WTC11 (cell line): ENCODE data around the gene ZNF658.
"Not testable (repeated sequence)": the region's sequence is repeated elsewhere in the genome, so short reads cannot be mapped to it uniquely, and the experiment has no call there.

Experiments
- CTCF ChIP-seq: fragments of 200-600 bp; IDR thresholded peaks from 2 replicates; pipeline ENCODE4 v1.8.0; 2022; ENCODE audit warnings: antibody characterized with exemption
- E2F1 ChIP-seq: sonication (generic); formaldehyde crosslinking; IDR thresholded peaks from 2 replicates; pipeline ENCODE4 v1.8.0; 2022; ENCODE audit warnings: mild to moderate bottlenecking, missing genetic modification reagents
- ESRRA ChIP-seq: sonication (generic); formaldehyde crosslinking; IDR thresholded peaks from 2 replicates; pipeline ENCODE4 v1.8.1; 2022; ENCODE audit warnings: mild to moderate bottlenecking, missing genetic modification reagents, borderline replicate concordance
- GRHL2 ChIP-seq: fragments of 250-450 bp; sonication (Bioruptor Pico); IDR thresholded peaks from 2 replicates; pipeline ENCODE4 v1.8.0; 2022; ENCODE audit warnings: mild to moderate bottlenecking, moderate library complexity; ENCODE audit not compliant: insufficient replicate concordance, severe bottlenecking
- RELA ChIP-seq: sonication (generic); formaldehyde crosslinking; IDR thresholded peaks from 2 replicates; pipeline ENCODE4 v1.8.1; 2022; ENCODE audit warnings: missing genetic modification reagents, mild to moderate bottlenecking, borderline replicate concordance
- TF ChIP-seq, protein P1 (sequence below): sonication (generic); formaldehyde crosslinking; IDR thresholded peaks from 2 replicates; pipeline ENCODE4 v1.8.1; 2023; ENCODE audit warnings: mild to moderate bottlenecking, missing genetic modification reagents, moderate library complexity

DNA sequence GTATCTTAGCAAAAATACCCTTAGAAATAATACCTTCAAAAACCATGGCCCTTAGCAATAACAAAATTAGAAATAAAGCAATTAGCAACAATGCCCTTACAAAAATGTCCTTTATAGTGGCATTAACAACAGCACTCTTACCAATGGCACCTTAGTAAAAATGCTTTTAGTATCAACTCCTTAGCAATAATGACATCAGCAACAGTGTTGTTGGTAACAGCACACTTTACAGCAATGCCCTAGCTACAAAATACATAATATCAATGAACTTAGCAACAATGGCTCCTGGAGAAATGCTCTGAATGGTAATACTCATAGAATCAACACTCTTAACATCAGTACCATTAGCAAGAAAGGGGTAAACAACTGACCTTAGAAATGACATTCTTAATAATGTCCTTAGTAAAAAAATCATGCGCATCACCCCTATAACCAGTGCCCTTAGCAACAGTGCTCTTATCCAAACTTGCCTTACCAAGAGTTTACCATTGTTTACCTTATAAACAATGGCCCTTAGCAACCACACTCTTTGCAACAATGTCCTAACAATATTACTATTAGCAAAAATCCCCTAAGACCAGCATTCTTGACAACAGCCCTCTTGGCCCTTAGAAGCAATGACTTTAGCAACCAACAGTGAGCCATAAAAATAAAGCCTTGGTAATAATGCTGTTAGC is 35.8 kb downstream of the ZNF658 start:
- not testable (repeated sequence) for TF ChIP-seq GRHL2 (CRISPR knock-in tag); RELA (CRISPR knock-in tag); ESRRA (CRISPR knock-in tag); E2F1 (CRISPR knock-in tag); CTCF
- TF ChIP-seq, protein P1, sequence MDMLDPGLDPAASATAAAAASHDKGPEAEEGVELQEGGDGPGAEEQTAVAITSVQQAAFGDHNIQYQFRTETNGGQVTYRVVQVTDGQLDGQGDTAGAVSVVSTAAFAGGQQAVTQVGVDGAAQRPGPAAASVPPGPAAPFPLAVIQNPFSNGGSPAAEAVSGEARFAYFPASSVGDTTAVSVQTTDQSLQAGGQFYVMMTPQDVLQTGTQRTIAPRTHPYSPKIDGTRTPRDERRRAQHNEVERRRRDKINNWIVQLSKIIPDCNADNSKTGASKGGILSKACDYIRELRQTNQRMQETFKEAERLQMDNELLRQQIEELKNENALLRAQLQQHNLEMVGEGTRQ (CRISPR knock-in tag): not testable (repeated sequence)
